GM12801 (cell line): ENCODE data around the gene OR51B6.

ENCODE experiments used
- CTCF ChIP-seq: IDR thresholded peaks from one replicate; pipeline ENCODE4 v1.5.1; 2011; ENCODE audit warnings: control low read depth; ENCODE audit not compliant: insufficient read length; ENCODE audit errors: extremely low read depth

The OR51B6 gene

GRCh38 chr11:5362017-5362625, 10.8 kb downstream of the OR51B6 start:
- no peak for TF ChIP-seq CTCF

- no peak for TF ChIP-seq CTCF
Observed at GRCh38 chr11:5363679-5364078, 12.4 kb downstream of the OR51B6 start.

GRCh38 chr11:5364214-5364613, 12.9 kb downstream of the OR51B6 start:
- no peak for TF ChIP-seq CTCF

- TF ChIP-seq CTCF = no peak
Observed at GRCh38 chr11:5366856-5367255, 15.5 kb downstream of the OR51B6 start.

GRCh38 chr11:5367448-5368074, 16.3 kb downstream of the OR51B6 start:
- no peak for TF ChIP-seq CTCF

- TF ChIP-seq CTCF = no peak
Observed at GRCh38 chr11:5368502-5369043, 17.3 kb downstream of the OR51B6 start.

GRCh38 chr11:5369789-5370188, 18.5 kb downstream of the OR51B6 start:
- no peak for TF ChIP-seq CTCF
